ENCODE measurements around the gene PON2.

PON2 gene

GRCh38 chr7:95357623-95358022 is 77.2 kb downstream of the PON2 start:
- no peak for DNase-seq (ENCODE audit: low read depth, low spot score)
- H3K27ac ChIP-seq: no peak overlapping the region
